HCT116 (cell line): ENCODE data around the gene CASP10. TPM values are rescaled to one million over a fixed set of nuclear protein-coding genes. Genes with fewer than 3 reads are reported as not detected.

ENCODE experiments used
- ATAC-seq: fragments of 200-7000 bp; cut with Tn5 transposase; 2 replicates; pipeline ENCODE4 v1.9.1; 2020; ENCODE audit warnings: mild to moderate bottlenecking, moderate library complexity
- BruUV-seq: library from RNA; stranded (reverse); fragments of 400-500 nt; replicated peaks from 2 replicates; lab custom pipeline; 2021; lab: Mats Ljungman, UMichigan
- CTCF ChIA-PET: fragments of 300-600 bp; sonication (Branson Sonifier 250); formaldehyde crosslinking; loops from one replicate; lab custom pipeline; 2021; ENCODE audit warnings: antibody characterized with exemption; lab: Charles Lee
- POLR2A ChIA-PET: fragments of 300-600, 350-600 bp; sonication (Branson Sonifier 250); formaldehyde crosslinking; loops from one replicate; lab custom pipeline; 2021; ENCODE audit warnings: antibody characterized with exemption; lab: Charles Lee
- RAD21 ChIA-PET, 2 experiments: fragments of 300-600 bp; sonication (Branson Sonifier 250); formaldehyde crosslinking; loops; one replicate each; lab custom pipeline; 2023; ENCODE audit warnings: low total read pairs in 2 of 2; ENCODE audit not compliant: uncharacterized antibody in 2 of 2, unreplicated experiment in 2 of 2, low non-redundant PET in 1 of 2; lab: Charles Lee
- DNase-seq: peaks from one replicate; pipeline ENCODE4 v3.0.0-alpha.2; 2010; ENCODE audit warnings: low read depth, low spot score
- H2AFZ ChIP-seq: fragments of 200-600 bp; shearing (Covaris generic), sonication (generic); 2 replicates; pipeline ENCODE4 v1.6.1; 2017; ENCODE audit warnings: low read depth, mixed run types, mixed read lengths, antibody characterized with exemption, low read length; ENCODE audit not compliant: poor library complexity, severe bottlenecking
- H3K27ac ChIP-seq: 2 replicates; pipeline ENCODE4 v1.5.1; 2012; ENCODE audit warnings: low read depth, low read length
- H3K27me3 ChIP-seq: fragments of 200-600 bp; sonication (generic); 2 replicates; pipeline ENCODE4 v1.6.1; 2016; ENCODE audit warnings: mixed run types, low read length, mixed read lengths; ENCODE audit not compliant: insufficient read depth
- H3K36me3 ChIP-seq, 2 experiments: fragments of 200-500 bp in 1 of 2; fragments of 200-600 bp in 1 of 2; sonication (Bioruptor generic) in 1 of 2; sonication (generic) in 1 of 2; 2 replicates each; pipeline versions ENCODE4 v1.5.1 to v1.6.1; 2014 to 2016; ENCODE audit warnings: low read length in 2 of 2, inconsistent platforms in 1 of 2, mixed read lengths in 1 of 2, mixed run types in 1 of 2; ENCODE audit not compliant: insufficient read depth in 2 of 2, control insufficient read depth in 1 of 2
- H3K4me1 ChIP-seq, 2 experiments: fragments of 200-600 bp in 1 of 2; sonication (generic) in 1 of 2; 2 replicates each; pipeline versions ENCODE4 v1.5.1 to v1.6.1; 2012 to 2017; ENCODE audit warnings: low read length in 2 of 2, inconsistent platforms in 1 of 2, mild to moderate bottlenecking in 1 of 2, mixed read lengths in 1 of 2, mixed run types in 1 of 2, moderate library complexity in 1 of 2; ENCODE audit not compliant: insufficient read depth in 2 of 2, control insufficient read depth in 1 of 2
- H3K4me2 ChIP-seq: fragments of 200-600 bp; sonication (generic); 2 replicates; pipeline ENCODE4 v1.6.1; 2017; ENCODE audit warnings: mixed run types, low read length, mixed read lengths
- H3K4me3 ChIP-seq, 2 experiments: fragments of 200-600 bp in 1 of 2; sonication (generic) in 1 of 2; replicated peaks in 1 of 2; 2 replicates each; pipeline ENCODE4 v1.5.1; 2011 to 2016; ENCODE audit warnings: low read length in 2 of 2, control low read depth in 1 of 2, low read depth in 1 of 2, mild to moderate bottlenecking in 1 of 2, mixed read lengths in 1 of 2, mixed run types in 1 of 2
- H3K79me2 ChIP-seq: fragments of 200-600 bp; sonication (generic); 2 replicates; pipeline ENCODE4 v1.6.1; 2017; ENCODE audit warnings: mild to moderate bottlenecking, mixed run types, low read length, moderate library complexity, mixed read lengths; ENCODE audit not compliant: insufficient read depth
- H3K9ac ChIP-seq: fragments of 200-600 bp; sonication (generic); 2 replicates; pipeline ENCODE4 v1.6.1; 2016; ENCODE audit warnings: low read length, mixed read lengths
- H3K9me2 ChIP-seq: fragments of 200-600 bp; sonication (generic), shearing (Covaris generic); 2 replicates; pipeline ENCODE4 v1.6.1; 2017; ENCODE audit warnings: mixed run types, mild to moderate bottlenecking, moderate library complexity; ENCODE audit not compliant: insufficient read depth
- H3K9me3 ChIP-seq, 2 experiments: fragments of 200-500 bp in 1 of 2; fragments of 200-600 bp in 1 of 2; sonication (Bioruptor generic) in 1 of 2; sonication (generic) in 1 of 2; 2 replicates each; pipeline ENCODE4 v1.6.1; 2014 to 2017; ENCODE audit warnings: low read length in 2 of 2, mixed read lengths in 2 of 2, inconsistent platforms in 1 of 2, low read depth in 1 of 2, mild to moderate bottlenecking in 1 of 2, mixed run types in 1 of 2, moderate library complexity in 1 of 2; ENCODE audit not compliant: control insufficient read depth in 1 of 2, insufficient read depth in 1 of 2
- H4K20me1 ChIP-seq: fragments of 200-600 bp; sonication (generic), shearing (Covaris generic); 2 replicates; pipeline ENCODE4 v1.6.1; 2017; ENCODE audit warnings: mixed run types, mild to moderate bottlenecking, moderate library complexity; ENCODE audit not compliant: insufficient read depth
- EZH2 ChIP-seq: fragments of 200-600 bp; sonication (generic); IDR thresholded peaks from 2 replicates; pipeline ENCODE4 v1.6.1; 2017; ENCODE audit warnings: antibody characterized with exemption, mixed run types
- FOSL1 ChIP-seq: IDR thresholded peaks from 2 replicates; pipeline ENCODE4 v1.6.1; 2012; ENCODE audit warnings: low read depth
- JUND ChIP-seq: IDR thresholded peaks from 2 replicates; pipeline ENCODE4 v1.6.1; 2012
- POLR2A ChIP-seq: IDR thresholded peaks from 2 replicates; pipeline ENCODE4 v1.7.0; 2011; ENCODE audit warnings: borderline replicate concordance; ENCODE audit not compliant: insufficient read depth, insufficient read length; ENCODE audit errors: extremely low read depth
- RAD21 ChIP-seq: IDR thresholded peaks from 2 replicates; pipeline ENCODE4 v1.6.1; 2012; ENCODE audit warnings: low read depth, mild to moderate bottlenecking
- SRF ChIP-seq: IDR thresholded peaks from 2 replicates; pipeline ENCODE4 v1.6.1; 2012; ENCODE audit warnings: low read depth
- ZFX ChIP-seq: fragments of 450-650 bp; IDR thresholded peaks from 2 replicates; pipeline ENCODE4 v1.6.1; 2017
- intact Hi-C: fragments of 100-400 bp; cut with micrococcal nuclease; formaldehyde crosslinking; loops from 2 replicates; pipeline ENCODE4 v1.10.0; 2022
- total RNA-seq: library from RNA; stranded (reverse); gene quantifications from one replicate; pipeline ENCODE4 v1.2.1, GENCODE V29; 2021; ENCODE audit not compliant: unreplicated experiment
- TF ChIP-seq, protein P1 (sequence below), 3 experiments: fragments of 200-600 bp in 1 of 3; sonication (generic) in 1 of 3; IDR thresholded peaks in 2 of 3; conservative IDR thresholded peaks in 1 of 3; 2 replicates each; pipeline ENCODE4 v1.5.1; 2012 to 2017; ENCODE audit warnings: low read depth in 2 of 3, low read length in 2 of 3, antibody characterized with exemption in 1 of 3, borderline replicate concordance in 1 of 3, control low read depth in 1 of 3, mild to moderate bottlenecking in 1 of 3, mixed read lengths in 1 of 3, mixed run types in 1 of 3, moderate library complexity in 1 of 3; ENCODE audit not compliant: insufficient read depth in 1 of 3
- TF ChIP-seq, protein P2 (sequence below): IDR thresholded peaks from 2 replicates; pipeline ENCODE4 v1.6.1; 2012

The CASP10 gene
- total RNA-seq, 1 experiment from 2014 or later, result 2.6 TPM

DNA sequence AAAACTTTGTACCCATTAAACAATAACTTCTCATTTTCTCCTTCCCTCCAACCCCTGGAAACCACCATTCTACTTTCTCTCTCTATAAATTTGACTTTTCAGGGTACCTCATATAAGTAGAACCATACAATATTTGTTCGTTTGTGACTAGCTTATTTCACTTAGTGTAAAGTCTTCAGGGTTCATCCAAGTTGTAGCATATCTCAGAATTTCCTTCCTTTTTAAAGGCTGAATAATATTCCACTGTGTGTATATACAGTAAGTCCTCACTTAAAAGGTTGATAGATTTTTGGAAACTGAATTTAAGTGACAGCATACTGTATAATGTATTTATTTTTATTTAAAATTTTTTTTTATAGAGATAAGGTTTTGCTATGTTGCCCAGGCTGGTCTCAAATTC, 13.9 kb downstream of the CASP10 start:
- no peaks in the 10 kb centered on the region for H3K4me1 ChIP-seq
- H3K9ac ChIP-seq, result no peak overlapping the region
- no peaks in the 10 kb centered on the region for H3K36me3 ChIP-seq
- no peaks in the 10 kb centered on the region for H3K9me2 ChIP-seq
- H2AFZ ChIP-seq, result no peak overlapping the region
- H3K79me2 ChIP-seq, result no peaks in the 10 kb centered on the region
- H4K20me1 ChIP-seq, result no peaks in the 10 kb centered on the region
- ChIA-PET CTCF (no interaction called here), POLR2A (no interaction called here), RAD21 (no interaction called here)
- no peak overlapping the region for H3K4me2 ChIP-seq
- no peak for TF ChIP-seq ZFX
- no peak for TF ChIP-seq EZH2
- no peak for ATAC-seq
- BruUV-seq, result no TSS peak
- intact Hi-C loops, result no loop called here
- H3K9me3 ChIP-seq, result no peaks in the 10 kb centered on the region
- no peak overlapping the region for H3K27ac ChIP-seq
- DNase-seq, result no peak
- H3K4me3 ChIP-seq, result no peak overlapping the region
- no peaks in the 10 kb centered on the region for H3K27me3 ChIP-seq

DNA sequence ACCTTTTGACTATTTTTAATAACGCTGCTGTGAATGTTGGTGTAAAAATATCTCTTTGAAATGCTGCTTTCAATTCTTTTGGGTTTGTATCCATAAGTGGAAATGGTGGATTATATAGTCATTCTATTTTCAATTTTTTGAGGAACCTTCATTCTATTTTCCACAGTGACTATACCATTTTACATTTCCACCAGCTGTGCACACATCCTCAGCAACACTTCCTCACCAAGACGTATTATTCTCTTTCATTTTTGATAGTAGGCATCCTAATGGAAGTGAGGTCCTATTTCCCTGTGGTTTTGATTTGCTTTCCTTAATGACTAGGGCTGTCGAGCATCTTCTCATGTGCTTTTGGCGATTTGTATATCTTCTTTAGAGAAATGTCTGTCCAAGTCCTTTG, 14.8 kb downstream of the CASP10 start:
- no peaks in the 10 kb centered on the region for H3K9me2 ChIP-seq
- ATAC-seq (no peak), DNase-seq (no peak)
- H2AFZ ChIP-seq, result no peak overlapping the region
- POLR2A ChIA-PET, result no interaction called here
- no peaks in the 10 kb centered on the region for H3K4me1 ChIP-seq
- no peak overlapping the region for H3K27ac ChIP-seq
- no peaks in the 10 kb centered on the region for H3K27me3 ChIP-seq
- RAD21 ChIA-PET, result interaction anchor here in 1 of 2 experiments (0.8 kb wide), 1 partner anchor 469 kb away, joined by 4 read pairs; no protein-coding TSS in a partner anchor
- no peak overlapping the region for H3K4me2 ChIP-seq
- H4K20me1 ChIP-seq, result no peaks in the 10 kb centered on the region
- no peaks in the 10 kb centered on the region for H3K36me3 ChIP-seq
- no peaks in the 10 kb centered on the region for H3K9me3 ChIP-seq
- no peak overlapping the region for H3K4me3 ChIP-seq
- CTCF ChIA-PET, result no interaction called here
- intact Hi-C loops, result no loop called here
- TF ChIP-seq JUND (no peak), POLR2A (no peak), RAD21 (no peak; the same call in 1 of the 2 replicates), SRF (no peak), FOSL1 (no peak)
- TF ChIP-seq, protein P1, sequence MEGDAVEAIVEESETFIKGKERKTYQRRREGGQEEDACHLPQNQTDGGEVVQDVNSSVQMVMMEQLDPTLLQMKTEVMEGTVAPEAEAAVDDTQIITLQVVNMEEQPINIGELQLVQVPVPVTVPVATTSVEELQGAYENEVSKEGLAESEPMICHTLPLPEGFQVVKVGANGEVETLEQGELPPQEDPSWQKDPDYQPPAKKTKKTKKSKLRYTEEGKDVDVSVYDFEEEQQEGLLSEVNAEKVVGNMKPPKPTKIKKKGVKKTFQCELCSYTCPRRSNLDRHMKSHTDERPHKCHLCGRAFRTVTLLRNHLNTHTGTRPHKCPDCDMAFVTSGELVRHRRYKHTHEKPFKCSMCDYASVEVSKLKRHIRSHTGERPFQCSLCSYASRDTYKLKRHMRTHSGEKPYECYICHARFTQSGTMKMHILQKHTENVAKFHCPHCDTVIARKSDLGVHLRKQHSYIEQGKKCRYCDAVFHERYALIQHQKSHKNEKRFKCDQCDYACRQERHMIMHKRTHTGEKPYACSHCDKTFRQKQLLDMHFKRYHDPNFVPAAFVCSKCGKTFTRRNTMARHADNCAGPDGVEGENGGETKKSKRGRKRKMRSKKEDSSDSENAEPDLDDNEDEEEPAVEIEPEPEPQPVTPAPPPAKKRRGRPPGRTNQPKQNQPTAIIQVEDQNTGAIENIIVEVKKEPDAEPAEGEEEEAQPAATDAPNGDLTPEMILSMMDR (IDR thresholded peaks at IDR 0.05 in 2 of 3, conservative IDR thresholded peaks at IDR 0.05 in 1 of 3; ENCODE audit: borderline replicate concordance in 1 of 3, insufficient read depth in 1 of 3, low read depth in 2 of 3, low read length in 2 of 3), result no peak
- TF ChIP-seq, protein P2, sequence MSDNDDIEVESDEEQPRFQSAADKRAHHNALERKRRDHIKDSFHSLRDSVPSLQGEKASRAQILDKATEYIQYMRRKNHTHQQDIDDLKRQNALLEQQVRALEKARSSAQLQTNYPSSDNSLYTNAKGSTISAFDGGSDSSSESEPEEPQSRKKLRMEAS, result no peak
- no peak overlapping the region for H3K9ac ChIP-seq
- H3K79me2 ChIP-seq, result no peaks in the 10 kb centered on the region
- no TSS peak for BruUV-seq
